Raji (cell line): ENCODE data around the gene MRM1.

Experiments
- POLR2A ChIP-seq: IDR thresholded peaks from 2 replicates; pipeline ENCODE4 v1.6.1; 2011; ENCODE audit warnings: low read depth, low read length, control low read depth; ENCODE audit not compliant: insufficient read depth

MRM1 gene

DNA sequence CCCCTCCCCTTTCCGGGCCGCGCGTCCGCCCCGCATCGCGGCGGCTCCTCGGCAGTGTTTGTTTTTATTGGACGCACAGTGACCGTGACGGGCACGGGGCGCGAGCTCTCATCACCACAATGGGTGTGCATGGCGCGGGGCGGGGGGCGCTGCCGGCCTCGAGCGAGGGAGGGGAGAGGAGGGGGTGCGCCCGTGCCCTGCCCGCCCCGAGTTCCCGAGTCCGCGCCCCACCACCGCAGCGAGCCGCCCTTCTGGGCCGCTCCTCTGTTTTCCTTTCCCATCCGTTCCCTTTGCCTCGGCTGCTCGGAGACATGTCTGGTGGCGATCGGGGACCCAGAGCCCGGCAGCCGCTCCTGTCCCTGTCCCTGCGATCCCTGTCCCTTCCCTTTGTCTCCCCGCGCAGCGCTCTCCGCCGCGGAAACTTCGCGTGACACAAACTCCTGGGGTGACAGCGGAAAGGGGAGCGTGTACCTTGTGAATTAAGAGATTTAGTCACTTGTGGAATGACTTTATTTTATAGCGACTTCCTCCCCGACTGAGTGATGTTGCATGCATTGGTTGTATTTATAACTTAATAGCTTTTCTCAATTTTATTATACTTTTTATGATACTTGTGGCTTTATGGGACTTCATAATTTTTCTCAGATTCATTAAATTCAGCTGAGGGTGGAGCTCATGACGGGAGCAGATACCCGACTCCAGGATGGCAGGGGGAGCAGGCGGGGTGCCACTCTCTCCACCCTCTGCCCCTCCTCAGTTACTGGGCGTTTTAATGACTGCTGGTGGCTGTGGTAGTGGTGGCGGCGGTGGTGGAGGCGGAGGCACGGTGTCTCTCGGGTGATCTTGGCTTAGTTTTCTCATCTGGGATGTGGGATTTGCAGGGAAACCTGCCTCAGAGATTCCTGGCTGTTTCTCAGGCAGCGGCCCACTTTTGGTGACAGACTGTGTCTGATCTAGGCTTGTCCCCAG lies 40.8 kb downstream of the MRM1 start:
- TF ChIP-seq POLR2A = no peak

DNA sequence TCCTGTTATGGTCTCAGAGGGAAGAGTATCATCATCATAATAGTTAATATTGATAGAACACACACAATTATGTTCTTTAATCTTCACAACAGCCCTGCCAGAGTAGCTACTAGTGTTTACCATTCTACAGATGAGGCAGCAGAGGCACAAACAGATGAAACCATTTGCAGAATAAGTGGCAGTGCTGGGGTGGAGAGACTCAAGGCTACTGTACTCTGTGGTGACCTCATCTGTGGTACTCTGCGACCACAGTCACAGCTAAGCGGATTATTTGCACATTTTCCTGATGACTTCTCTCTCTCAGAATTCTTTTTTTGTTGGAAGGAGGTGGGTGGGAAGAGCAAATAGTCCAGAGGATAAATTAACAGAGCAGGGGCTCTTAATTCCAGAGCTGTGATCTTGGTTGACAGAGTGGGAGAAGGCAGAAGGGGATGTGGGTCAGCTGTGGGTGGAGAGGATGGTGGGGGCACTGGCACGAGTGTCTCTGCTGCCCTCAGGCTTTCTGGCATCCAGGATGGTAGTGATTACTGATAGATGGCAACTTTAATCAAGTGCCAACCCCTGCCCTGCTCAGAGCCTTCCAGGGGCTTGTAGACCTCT lies 41.8 kb downstream of the MRM1 start:
- TF ChIP-seq POLR2A = no peak

DNA sequence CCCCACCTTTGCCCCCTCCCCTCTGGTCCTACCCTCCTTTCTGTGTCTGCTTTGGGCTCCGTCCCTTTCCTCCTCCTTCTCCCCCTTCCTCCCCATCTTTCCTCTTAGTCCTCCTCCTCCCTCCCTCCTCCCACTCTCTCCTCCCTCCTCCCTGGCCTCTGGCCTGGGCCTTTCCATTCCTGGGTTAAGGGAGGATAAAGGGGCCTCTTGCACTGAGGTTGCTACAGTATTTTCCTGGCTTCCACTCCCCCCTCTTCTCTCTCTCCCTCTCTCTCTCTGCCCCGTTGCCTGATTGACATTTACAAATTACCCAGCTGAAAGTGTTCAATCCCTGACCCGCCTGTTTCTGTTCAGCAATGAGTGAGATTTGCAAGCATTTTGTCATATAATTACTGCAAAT lies 44.0 kb downstream of the MRM1 start:
- no peak for TF ChIP-seq POLR2A

DNA sequence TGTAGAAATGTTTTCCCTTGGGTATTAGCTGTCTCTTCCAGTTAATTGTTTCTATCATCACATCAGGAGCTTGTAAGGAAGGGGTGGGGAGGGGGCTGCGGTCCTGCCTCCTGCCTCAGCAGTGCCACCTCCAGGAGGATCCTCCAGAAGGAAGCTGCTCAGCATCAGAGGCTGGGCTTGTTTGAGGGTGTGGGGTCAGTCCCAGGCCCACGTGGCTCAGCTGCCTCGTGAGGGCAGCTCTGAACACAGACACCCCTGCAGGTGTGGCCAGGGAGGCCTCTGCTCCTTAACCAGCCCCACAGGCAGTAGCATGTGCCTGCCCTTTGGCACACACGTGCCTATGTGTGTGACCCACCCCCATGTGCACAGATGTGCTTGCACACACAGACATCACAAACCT lies 46.3 kb downstream of the MRM1 start:
- TF ChIP-seq POLR2A = no peak

DNA sequence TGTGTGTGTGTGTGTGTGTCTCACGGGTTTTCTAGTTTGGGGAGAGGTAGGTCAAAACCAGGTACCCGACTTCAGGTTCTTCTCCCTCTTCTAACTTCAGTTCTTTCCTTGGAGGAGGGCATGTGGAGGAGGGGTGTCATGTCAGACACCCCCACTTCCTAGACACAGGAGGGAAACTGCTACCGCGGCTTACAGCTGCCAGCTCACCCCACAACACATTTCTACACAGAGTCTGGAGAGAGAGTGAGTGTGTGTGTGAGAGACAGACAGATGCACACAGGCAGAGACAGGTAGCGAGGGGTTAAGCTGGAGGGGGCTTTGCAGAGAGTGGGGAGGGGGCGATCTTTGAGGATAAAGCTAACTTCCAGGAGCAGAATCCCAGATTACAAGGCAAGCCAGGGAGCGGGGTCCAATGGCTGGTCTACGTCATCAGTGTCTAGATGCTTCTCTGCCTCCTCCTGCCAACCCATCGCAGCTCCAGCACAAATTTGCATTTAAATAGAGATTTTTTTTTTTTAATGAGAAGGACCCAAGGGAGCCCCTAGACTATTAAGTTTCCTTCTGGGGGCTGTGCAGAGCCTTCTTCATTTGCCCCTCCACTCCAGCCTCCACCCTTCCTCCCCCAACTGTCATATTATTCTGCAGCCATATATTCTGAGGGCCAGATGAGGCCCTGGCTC lies 48.9 kb downstream of the MRM1 start:
- TF ChIP-seq POLR2A = no peak

DNA sequence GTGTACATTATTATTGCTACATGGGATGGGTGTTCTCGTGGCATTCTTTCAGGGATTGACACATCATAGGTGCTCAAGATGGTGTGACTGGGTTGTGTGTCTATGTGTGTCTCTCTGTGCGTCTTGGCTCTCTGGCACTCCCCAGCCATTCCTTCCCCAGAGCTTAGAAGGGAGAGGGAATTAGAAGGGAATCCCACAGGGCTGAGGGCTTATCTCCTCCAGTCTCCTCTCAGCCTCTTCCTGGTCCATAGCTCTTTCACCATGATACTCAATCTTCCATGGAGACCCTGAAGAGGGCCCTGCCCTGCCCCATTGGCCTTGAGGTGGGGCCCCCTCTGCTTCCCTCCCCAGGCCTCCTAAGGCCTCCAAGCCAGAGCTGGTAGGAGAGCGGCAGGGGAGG lies 52.0 kb downstream of the MRM1 start:
- TF ChIP-seq POLR2A = no peak

DNA sequence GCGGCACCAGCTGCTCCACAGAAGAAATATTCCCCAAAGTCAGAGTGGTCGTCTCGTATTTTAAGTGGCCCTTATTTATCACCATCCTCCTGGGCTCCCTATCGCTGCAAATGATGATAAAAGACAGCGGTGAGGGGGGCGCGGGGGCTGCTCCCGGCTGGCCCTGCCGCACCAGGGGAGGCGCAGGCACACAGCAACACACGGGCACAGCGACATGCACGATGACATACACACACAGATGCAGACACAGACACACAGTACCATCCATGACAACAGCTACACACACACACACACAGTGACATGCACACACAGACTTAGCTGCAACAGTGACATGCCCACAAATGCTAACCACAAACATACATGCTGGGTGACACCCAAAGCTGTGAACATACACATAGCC lies 52.5 kb downstream of the MRM1 start:
- TF ChIP-seq POLR2A = no peak

DNA sequence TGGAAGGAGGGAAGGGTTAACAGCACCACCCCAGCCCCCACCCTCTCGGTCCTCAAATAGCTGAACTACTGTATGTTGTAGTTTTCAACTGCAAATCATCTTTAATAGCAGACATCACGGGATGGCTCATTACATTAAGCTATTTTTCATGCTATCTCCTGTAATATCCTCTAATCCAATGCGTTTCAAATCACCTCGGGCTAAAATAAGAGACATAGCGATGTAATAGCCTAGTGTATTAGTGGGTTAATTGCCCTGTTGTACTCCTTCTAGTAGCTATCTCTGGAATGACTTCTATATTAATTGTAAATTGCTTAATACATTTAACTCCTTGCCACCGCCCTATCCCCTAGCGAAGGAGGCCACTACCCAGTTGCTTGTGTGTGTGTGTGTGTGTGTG lies 54.3 kb downstream of the MRM1 start:
- no peak for TF ChIP-seq POLR2A

DNA sequence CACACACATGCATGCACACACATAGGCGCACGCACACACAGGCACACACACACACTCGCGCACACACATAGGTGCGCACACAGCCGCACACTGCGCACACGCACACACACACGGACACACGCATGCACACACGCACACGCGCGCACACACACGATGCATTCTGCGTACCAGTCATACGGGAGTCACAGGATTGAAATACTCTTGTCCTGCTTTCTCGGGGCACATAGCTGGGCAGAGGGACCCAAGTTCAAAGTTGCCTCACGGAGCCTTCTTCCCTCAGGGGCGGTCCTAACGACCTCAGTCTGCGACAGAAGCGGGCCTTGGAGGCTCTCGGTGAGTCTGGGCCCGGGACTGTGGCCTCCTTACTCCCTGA lies 56.0 kb downstream of the MRM1 start:
- TF ChIP-seq POLR2A = no peak

DNA sequence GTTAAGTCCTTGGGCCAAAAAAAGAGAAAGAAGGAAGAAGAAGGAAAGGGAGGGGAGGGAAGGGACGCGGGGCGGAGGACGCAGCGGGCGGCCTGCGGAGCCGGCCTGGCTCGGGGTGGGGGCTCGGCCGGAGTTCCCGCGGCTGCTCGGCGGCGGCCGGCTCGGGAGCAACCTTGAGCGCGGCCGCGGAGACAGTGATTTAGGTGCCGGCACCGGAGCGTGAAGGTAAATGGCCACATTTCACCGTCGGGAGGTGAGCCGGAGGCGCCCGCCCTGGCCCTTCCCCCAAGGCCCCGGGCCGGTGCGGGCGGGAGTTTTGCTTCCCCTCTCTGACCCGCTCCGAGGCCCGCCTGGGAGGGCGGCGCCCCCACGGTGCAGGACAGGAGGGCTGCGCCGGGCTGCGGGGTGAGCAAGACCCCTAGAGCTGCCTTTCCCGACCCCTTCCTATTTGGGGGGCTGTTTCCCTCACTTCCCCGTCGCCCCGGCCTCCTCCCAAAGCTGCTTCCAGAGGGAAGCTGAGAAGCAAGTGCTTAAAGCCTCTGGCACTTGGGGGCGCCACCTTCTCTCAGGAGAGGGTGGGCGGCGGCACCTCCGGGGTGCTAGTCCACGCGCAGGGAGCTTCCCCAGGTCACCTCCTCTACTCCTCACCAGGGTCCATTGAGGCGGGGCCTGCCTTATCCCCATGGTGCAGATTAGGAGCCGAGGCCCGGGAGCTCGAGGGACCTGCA lies 56.5 kb downstream of the MRM1 start:
- TF ChIP-seq POLR2A = no peak
